K562 (cell line): ENCODE results near the gene PFN3. TPM values are rescaled to one million over a fixed set of nuclear protein-coding genes. Genes with fewer than 3 reads are reported as not detected.
A peak's percentile ranks its signal among the peaks of the same experiment; 100 is the strongest.

Source experiments
- ATF1 ChIP-seq, 2 experiments: fragments of 450-650 bp in 1 of 2; IDR thresholded peaks; 2 replicates each; pipeline ENCODE4 v1.6.1; 2016; ENCODE audit warnings: missing compliant biosample characterization in 1 of 2, missing genetic modification characterization in 1 of 2
- EGR1 ChIP-seq: fragments of 450-650 bp; conservative IDR thresholded peaks from 2 replicates; pipeline ENCODE4 v1.6.1; 2017; ENCODE audit warnings: mild to moderate bottlenecking
- EWSR1 ChIP-seq: fragments of 450-650 bp; IDR thresholded peaks from 2 replicates; pipeline ENCODE4 v1.6.1; 2018; ENCODE audit warnings: borderline replicate concordance, mild to moderate bottlenecking, low read depth, moderate library complexity; ENCODE audit not compliant: partially characterized antibody
- MTF1 ChIP-seq: fragments of 250-450 bp; sonication (Bioruptor Pico); IDR thresholded peaks from 2 replicates; pipeline ENCODE4 v1.9.0; 2021; ENCODE audit warnings: moderate library complexity, mild to moderate bottlenecking, inconsistent platforms, borderline replicate concordance
- MYNN ChIP-seq, 2 experiments: sonication (generic); formaldehyde crosslinking in 1 of 2; IDR thresholded peaks; 2 replicates each; pipeline versions ENCODE4 v1.5.0 to v1.6.1; 2016 to 2020; ENCODE audit warnings: antibody characterized with exemption in 1 of 2, missing genetic modification reagents in 1 of 2
- NFYB ChIP-seq: IDR thresholded peaks from 2 replicates; pipeline ENCODE4 v1.6.1; 2011; ENCODE audit warnings: mild to moderate bottlenecking, moderate library complexity; ENCODE audit not compliant: insufficient read length; ENCODE audit errors: extremely low read depth
- NR1H2 ChIP-seq: sonication (generic); formaldehyde crosslinking; IDR thresholded peaks from 2 replicates; pipeline ENCODE4 v1.4.0; 2020; ENCODE audit warnings: mild to moderate bottlenecking, missing genetic modification reagents
- SAFB ChIP-seq: fragments of 200-400 bp; formaldehyde crosslinking; IDR thresholded peaks from 2 replicates; pipeline ENCODE4 v1.6.1; 2017; ENCODE audit warnings: low read depth, low read length, borderline replicate concordance
- STAT5A ChIP-seq: IDR thresholded peaks from 2 replicates; pipeline ENCODE4 v1.6.1; 2012; ENCODE audit warnings: low read length, inconsistent platforms, borderline replicate concordance
- TAF9B ChIP-seq: fragments of 450-650 bp; IDR thresholded peaks from 2 replicates; pipeline ENCODE4 v1.6.1; 2018; ENCODE audit warnings: mild to moderate bottlenecking; ENCODE audit not compliant: partially characterized antibody
- TAL1 ChIP-seq: fragments of 450-650 bp; IDR thresholded peaks from 2 replicates; pipeline ENCODE4 v1.6.1; 2016; ENCODE audit warnings: mild to moderate bottlenecking
- TBP ChIP-seq: optimal IDR thresholded peaks from 2 replicates; pipeline ENCODE3; 2011; ENCODE audit warnings: low read depth, low read length, improper control_type of control experiment
- YY1 ChIP-seq, 3 experiments: IDR thresholded peaks; 2 replicates each; pipeline ENCODE4 v1.6.1; 2011; ENCODE audit warnings: low read length in 2 of 3, mild to moderate bottlenecking in 2 of 3, moderate library complexity in 2 of 3, borderline replicate concordance in 1 of 3, control low read depth in 1 of 3, low read depth in 1 of 3; ENCODE audit not compliant: insufficient read depth in 3 of 3, insufficient replicate concordance in 2 of 3, control insufficient read depth in 1 of 3, insufficient read length in 1 of 3; ENCODE audit errors: extremely low read depth in 1 of 3
- ZFP30 ChIP-seq: fragments of 250-450 bp; sonication (Bioruptor Pico); IDR thresholded peaks from 2 replicates; pipeline ENCODE4 v1.8.0; 2022; ENCODE audit warnings: moderate library complexity, mild to moderate bottlenecking, inconsistent platforms, borderline replicate concordance
- ZNF12 ChIP-seq: sonication (generic); formaldehyde crosslinking; IDR thresholded peaks from 2 replicates; pipeline ENCODE4 v1.4.0; 2020; ENCODE audit warnings: mild to moderate bottlenecking, missing genetic modification reagents
- ZNF239 ChIP-seq: fragments of 250-450 bp; sonication (Bioruptor Pico); IDR thresholded peaks from 2 replicates; pipeline ENCODE4 v1.4.0; 2020; ENCODE audit warnings: mild to moderate bottlenecking
- ZNF444 ChIP-seq: fragments of 250-450 bp; sonication (Bioruptor Pico); IDR thresholded peaks from 2 replicates; pipeline ENCODE4 v1.4.0; 2020; ENCODE audit warnings: mild to moderate bottlenecking, moderate library complexity
- ZNF707 ChIP-seq: fragments of 250-450 bp; sonication (Bioruptor Pico); conservative IDR thresholded peaks from 2 replicates; pipeline ENCODE4 v1.8.0; 2022; ENCODE audit warnings: inconsistent platforms, mild to moderate bottlenecking, moderate library complexity
- polyA plus RNA-seq, 8 experiments: library from polyadenylated mRNA; depleted of rRNA in 4 of 8; stranded (reverse) in 5 of 8; unstranded in 3 of 8; fragments of >200 nt; fragmentation: Nextera tagmentation in 2 of 8; fragmentation: Illumina TruSeq in 1 of 8; extraction: Ambion mirVana in 2 of 8; extraction: Trizol in 1 of 8; gene quantifications; 2 replicates each; pipeline versions ENCODE4 v1.2.1 to v1.2.3, GENCODE V29; 2011 to 2014; ENCODE audit warnings: inconsistent platforms in 1 of 8, missing spikeins in 1 of 8
- total RNA-seq, 7 experiments: library from RNA; depleted of rRNA in 6 of 7; stranded (reverse); fragments of >200 nt in 6 of 7; fragmentation: Illumina TruSeq in 2 of 7; extraction: Trizol in 2 of 7; gene quantifications; 2 replicates each; pipeline versions ENCODE4 v1.2.1 to v1.2.3, GENCODE V29; 2011 to 2021; ENCODE audit warnings: low replicate concordance in 1 of 7
- TF ChIP-seq, protein P1 (sequence below): IDR thresholded peaks from 3 replicates; pipeline ENCODE4 v1.6.1; 2011; ENCODE audit warnings: borderline replicate concordance, mild to moderate bottlenecking; ENCODE audit not compliant: insufficient read length, insufficient read depth
- TF ChIP-seq, protein P2 (sequence below): sonication (generic); formaldehyde crosslinking; IDR thresholded peaks from 2 replicates; pipeline ENCODE4 v1.5.0; 2020; ENCODE audit warnings: missing genetic modification reagents
- TF ChIP-seq, protein P3 (sequence below): sonication (generic); formaldehyde crosslinking; IDR thresholded peaks from 2 replicates; pipeline ENCODE4 v1.8.0; 2022; ENCODE audit warnings: mild to moderate bottlenecking, missing genetic modification reagents
- TF ChIP-seq, protein P4 (sequence below): fragments of 450-650 bp; IDR thresholded peaks from 2 replicates; pipeline ENCODE4 v1.6.1; 2016; ENCODE audit warnings: mild to moderate bottlenecking

The PFN3 gene
- total and polyA plus RNA-seq, 9 of the 15 experiments (the other 6 are each of a cell fraction or from before 2014, with no cell fraction given) = not detected

DNA sequence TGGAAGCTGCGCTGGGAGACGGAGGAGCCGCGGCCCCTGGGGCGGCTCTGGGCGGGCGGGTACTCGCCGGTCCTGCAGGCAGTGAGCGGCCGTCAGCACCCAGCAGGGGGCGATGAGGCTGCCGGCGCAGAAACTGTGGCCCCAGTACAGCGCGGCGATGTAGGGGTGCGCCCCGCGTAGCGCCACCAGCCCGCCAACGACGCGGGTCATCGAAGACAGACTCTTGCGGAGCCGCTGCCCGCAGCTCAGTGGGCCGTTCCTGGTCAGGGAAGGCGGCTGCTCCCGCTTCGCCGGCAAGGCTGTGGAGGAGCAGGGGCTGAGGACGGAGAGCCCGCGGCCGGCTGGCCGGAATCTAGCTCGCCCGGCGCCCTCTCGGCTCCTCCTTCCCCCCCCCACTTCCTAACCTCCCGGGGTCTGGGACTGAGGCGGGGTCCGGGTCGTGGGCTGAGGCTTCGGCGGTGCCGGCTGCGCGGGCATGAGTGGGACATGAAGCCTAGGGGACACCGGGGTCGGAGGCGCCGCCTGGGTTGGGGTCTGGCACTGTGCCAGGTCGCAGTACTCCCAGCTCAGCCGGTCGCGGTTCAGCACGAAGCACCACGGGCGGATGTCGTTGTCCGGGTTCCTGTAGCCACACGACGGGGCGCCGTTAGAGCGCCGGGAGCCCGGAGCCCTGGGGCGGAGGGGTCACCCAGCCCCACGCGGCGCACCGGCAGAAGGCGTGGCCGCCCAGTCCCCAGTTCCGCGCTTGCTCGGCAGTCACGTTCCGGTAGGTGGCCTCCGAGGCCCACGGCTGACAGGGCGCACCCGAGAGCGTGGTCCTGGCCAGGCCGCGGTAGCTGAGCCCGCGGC, 3.6 kb upstream of the PFN3 start (continued):
- TF ChIP-seq, protein P1, sequence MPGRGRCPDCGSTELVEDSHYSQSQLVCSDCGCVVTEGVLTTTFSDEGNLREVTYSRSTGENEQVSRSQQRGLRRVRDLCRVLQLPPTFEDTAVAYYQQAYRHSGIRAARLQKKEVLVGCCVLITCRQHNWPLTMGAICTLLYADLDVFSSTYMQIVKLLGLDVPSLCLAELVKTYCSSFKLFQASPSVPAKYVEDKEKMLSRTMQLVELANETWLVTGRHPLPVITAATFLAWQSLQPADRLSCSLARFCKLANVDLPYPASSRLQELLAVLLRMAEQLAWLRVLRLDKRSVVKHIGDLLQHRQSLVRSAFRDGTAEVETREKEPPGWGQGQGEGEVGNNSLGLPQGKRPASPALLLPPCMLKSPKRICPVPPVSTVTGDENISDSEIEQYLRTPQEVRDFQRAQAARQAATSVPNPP = no peak
- TF ChIP-seq, protein P2, sequence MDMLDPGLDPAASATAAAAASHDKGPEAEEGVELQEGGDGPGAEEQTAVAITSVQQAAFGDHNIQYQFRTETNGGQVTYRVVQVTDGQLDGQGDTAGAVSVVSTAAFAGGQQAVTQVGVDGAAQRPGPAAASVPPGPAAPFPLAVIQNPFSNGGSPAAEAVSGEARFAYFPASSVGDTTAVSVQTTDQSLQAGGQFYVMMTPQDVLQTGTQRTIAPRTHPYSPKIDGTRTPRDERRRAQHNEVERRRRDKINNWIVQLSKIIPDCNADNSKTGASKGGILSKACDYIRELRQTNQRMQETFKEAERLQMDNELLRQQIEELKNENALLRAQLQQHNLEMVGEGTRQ (CRISPR knock-in tag) = no peak
- no peak; the same call in 1 of the 2 replicates for TF ChIP-seq NR1H2 (CRISPR knock-in tag)
- no peak for TF ChIP-seq ZFP30
- TF ChIP-seq ATF1 (CRISPR knock-in tag; IDR thresholded peaks at IDR 0.05) = no peak; the same call in 1 of the 2 replicates
- peak; percentile 72 for TF ChIP-seq ATF1 (tag; IDR thresholded peaks at IDR 0.05)
- TF ChIP-seq, protein P3, sequence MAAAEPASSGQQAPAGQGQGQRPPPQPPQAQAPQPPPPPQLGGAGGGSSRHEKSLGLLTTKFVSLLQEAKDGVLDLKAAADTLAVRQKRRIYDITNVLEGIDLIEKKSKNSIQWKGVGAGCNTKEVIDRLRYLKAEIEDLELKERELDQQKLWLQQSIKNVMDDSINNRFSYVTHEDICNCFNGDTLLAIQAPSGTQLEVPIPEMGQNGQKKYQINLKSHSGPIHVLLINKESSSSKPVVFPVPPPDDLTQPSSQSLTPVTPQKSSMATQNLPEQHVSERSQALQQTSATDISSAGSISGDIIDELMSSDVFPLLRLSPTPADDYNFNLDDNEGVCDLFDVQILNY (CRISPR knock-in tag) = peak; percentile 90
- no peak for TF ChIP-seq TAF9B
- no peak for TF ChIP-seq TAL1
- TF ChIP-seq EGR1 = 0 out of 2 replicates have a peak, but pooled peaks have one; percentile 5
- TF ChIP-seq NFYB = no peak
- TF ChIP-seq, protein P4, sequence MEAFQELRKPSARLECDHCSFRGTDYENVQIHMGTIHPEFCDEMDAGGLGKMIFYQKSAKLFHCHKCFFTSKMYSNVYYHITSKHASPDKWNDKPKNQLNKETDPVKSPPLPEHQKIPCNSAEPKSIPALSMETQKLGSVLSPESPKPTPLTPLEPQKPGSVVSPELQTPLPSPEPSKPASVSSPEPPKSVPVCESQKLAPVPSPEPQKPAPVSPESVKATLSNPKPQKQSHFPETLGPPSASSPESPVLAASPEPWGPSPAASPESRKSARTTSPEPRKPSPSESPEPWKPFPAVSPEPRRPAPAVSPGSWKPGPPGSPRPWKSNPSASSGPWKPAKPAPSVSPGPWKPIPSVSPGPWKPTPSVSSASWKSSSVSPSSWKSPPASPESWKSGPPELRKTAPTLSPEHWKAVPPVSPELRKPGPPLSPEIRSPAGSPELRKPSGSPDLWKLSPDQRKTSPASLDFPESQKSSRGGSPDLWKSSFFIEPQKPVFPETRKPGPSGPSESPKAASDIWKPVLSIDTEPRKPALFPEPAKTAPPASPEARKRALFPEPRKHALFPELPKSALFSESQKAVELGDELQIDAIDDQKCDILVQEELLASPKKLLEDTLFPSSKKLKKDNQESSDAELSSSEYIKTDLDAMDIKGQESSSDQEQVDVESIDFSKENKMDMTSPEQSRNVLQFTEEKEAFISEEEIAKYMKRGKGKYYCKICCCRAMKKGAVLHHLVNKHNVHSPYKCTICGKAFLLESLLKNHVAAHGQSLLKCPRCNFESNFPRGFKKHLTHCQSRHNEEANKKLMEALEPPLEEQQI = no peak
- peak; percentile 59 for TF ChIP-seq TBP
- TF ChIP-seq ZNF12 = peak; percentile 67
- no peak for TF ChIP-seq EWSR1
- TF ChIP-seq MTF1 (CRISPR knock-in tag) = no peak
- no peak for TF ChIP-seq STAT5A
- no peak for TF ChIP-seq ZNF444 (CRISPR knock-in tag)
- TF ChIP-seq SAFB = peak; percentile 96
- peak; percentile 70 for TF ChIP-seq MYNN (IDR thresholded peaks at IDR 0.05)
- no peak for TF ChIP-seq MYNN (CRISPR knock-in tag; IDR thresholded peaks at IDR 0.05)
- TF ChIP-seq ZNF707 (CRISPR knock-in tag) = no peak
- TF ChIP-seq ZNF239 (CRISPR knock-in tag) = no peak
- TF ChIP-seq YY1 (IDR thresholded peaks at IDR 0.05; ENCODE audit: borderline replicate concordance in 1 of 3, control insufficient read depth in 1 of 3, extremely low read depth in 1 of 3, insufficient read depth in 3 of 3, insufficient read length in 1 of 3, insufficient replicate concordance in 2 of 3, low read depth in 1 of 3, low read length in 2 of 3) = peak; percentile 60 to 94 (median 89)
